Neural progenitor cell (in vitro differentiated cells): ENCODE data around the gene FSTL4.

Experiments used
- CTCF ChIP-seq: fragments of 200-600 bp; sonication (generic); IDR thresholded peaks from 2 replicates; pipeline ENCODE4 v1.5.1; 2017; ENCODE audit warnings: antibody characterized with exemption, mild to moderate bottlenecking
- EZH2 ChIP-seq: fragments of 200-600 bp; sonication (generic); IDR thresholded peaks from 2 replicates; pipeline ENCODE4 v1.6.1; 2017; ENCODE audit warnings: antibody characterized with exemption, mild to moderate bottlenecking, moderate library complexity
- EZH2phosphoT487 ChIP-seq: fragments of 200-600 bp; sonication (generic); IDR thresholded peaks from 2 replicates; pipeline ENCODE4 v1.6.1; 2017; ENCODE audit warnings: antibody characterized with exemption

- no peak for TF ChIP-seq EZH2
- TF ChIP-seq CTCF: no peak
- no peak for TF ChIP-seq EZH2phosphoT487
Measured at GRCh38 chr5:133358271-133358670, 254.1 kb downstream of the FSTL4 start.
